DMS79 treated with DMSO at 0.1 percent for 48 hours (cell line): ENCODE results near the gene LCE3D.
A peak's percentile ranks its signal among the peaks of the same experiment; 100 is the strongest.
"Not testable (repeated sequence)": the region's sequence is repeated elsewhere in the genome, so short reads cannot be mapped to it uniquely, and the experiment has no call there.

Source experiments
- DNase-seq: peaks from one replicate; lab custom pipeline; 2025; lab: John Stamatoyannopoulos, UW

LCE3D gene, protein sequence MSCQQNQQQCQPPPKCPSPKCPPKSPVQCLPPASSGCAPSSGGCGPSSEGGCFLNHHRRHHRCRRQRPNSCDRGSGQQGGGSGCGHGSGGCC

GRCh38 chr1:152580433-152580832, at the start of gene LCE3D:
Gene LCE3D, minus strand, starts transcription at chr1:152580516. Its CDS starts 580 bp downstream, at chr1:152579936.
- DNase-seq, result no peak

- no peak for DNase-seq
These were observed 46.4 kb upstream of the LCE3D start for GRCh38 chr1:152626744-152627143.

DNA sequence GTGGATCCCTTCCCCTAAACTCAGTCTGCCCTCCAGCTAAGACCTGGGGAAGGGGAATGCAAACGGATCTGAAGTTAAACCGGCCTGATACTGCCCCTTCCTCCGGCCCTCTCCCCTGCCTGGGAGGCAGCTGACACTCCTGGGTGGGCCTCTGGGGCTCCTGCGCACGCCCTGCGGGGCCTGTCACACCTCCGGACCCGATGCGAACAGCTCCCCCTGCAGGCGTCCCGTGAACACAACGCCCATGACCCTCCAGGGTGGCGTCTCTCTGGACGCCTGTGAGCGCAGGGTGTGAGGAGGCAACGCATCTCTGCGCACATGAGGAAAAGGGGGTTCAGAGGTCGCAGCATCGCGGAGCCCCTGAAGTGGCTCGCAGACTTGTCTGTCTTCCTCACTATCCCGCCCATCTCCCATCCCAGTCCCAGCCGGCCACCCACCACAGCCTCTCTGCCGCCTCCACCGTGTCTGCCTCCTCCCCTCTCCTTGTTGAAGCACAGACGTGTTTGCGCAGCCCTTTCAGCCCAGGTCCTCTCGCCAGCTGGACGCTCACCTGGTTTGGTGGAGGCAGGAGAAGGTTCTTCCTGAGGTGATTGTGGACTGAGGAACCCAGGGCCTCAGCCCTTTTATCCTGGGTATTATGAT, 43.0 kb upstream of the LCE3D start:
- DNase-seq, result no peak

DNA sequence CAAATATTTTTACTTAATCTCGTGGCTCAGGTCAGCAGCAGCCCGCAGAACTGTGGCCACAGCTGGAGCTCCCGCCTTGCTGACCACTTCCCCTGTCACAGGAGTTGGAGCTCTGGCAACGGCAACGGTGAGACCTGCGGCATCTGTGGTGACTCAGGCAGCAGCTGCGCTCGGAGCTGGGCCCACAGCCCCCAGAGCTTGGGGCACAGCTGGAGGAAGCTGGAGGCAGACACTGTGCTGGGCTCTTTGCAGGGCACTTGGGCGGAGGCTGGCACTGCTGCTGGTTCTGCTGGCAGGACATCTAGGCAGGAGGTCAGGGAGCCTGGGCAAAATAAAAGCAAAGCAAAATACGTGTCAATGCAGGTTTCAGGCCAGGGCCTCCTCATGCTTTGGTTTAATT, 42.5 kb upstream of the LCE3D start, which contains the start of gene LCE3A:
LCE3A (minus strand) TSS at position 301 of the 400 bp plus-strand sequence; CDS start at position 301, 0 bp downstream.
- DNase-seq, result no peak

GRCh38 chr1:152621993-152622392, 41.7 kb upstream of the LCE3D start:
- DNase-seq, result no peak

GRCh38 chr1:152613511-152613910, 33.2 kb upstream of the LCE3D start, which contains the start of gene LCE3B:
Gene LCE3B, plus strand, starts transcription at chr1:152613811. Its CDS starts 0 bp downstream, at chr1:152613811.
- no peak for DNase-seq

DNA sequence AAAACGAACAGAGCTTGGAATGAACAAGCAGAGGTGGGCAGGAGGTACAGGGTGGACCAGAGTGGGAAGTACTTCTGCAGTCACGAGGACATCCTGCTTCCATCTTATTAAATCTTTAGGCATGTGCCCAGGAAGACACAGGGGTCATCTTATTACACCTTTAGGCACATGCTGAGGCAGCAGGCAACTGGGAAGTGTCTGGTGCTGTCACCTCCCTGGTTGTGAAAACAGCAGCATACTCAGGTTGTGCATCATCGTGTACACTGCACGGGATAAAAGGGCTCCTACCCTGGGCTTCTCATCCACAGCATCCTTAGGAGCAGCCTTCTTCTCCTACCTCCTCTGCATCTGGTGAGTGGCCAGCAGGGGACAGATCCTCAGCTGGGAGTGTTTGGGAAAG, 19.6 kb upstream of the LCE3D start, which contains the start of gene LCE3C:
LCE3C (plus strand) TSS at position 301 of the 400 bp plus-strand sequence. CDS start 498 bp downstream, outside the sequence.
- no peak for DNase-seq

GRCh38 chr1:152596986-152597385, 16.7 kb upstream of the LCE3D start:
- no peak for DNase-seq

- no peak for DNase-seq
These were observed 5.3 kb upstream of the LCE3D start for GRCh38 chr1:152585586-152585985.

GRCh38 chr1:152582647-152583046, 2.3 kb upstream of the LCE3D start:
- DNase-seq, result no peak

DNA sequence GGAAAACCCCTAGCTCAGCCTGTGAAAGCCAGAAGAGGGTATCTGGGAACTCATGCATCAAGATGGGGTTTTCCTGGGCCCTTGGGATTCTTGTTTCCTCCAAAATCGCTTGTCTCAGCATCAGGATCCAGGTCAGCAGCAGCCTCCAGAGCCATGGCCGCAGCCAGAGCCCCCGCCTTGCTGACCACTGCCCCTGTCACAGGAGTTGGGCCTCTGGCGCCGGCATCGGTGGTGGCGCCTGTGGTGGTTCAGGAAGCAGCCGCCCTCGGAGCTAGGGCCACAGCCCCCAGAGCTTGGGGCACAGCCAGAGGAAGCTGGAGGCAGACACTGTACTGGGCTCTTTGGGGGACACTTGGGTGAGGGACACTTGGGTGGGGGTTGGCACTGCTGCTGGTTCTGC, 790 bp downstream of the LCE3D start:
- DNase-seq, result not testable (repeated sequence)

- no peak for DNase-seq
These were observed 3.1 kb downstream of the LCE3D start for GRCh38 chr1:152577168-152577567.

GRCh38 chr1:152566681-152567080, 13.6 kb downstream of the LCE3D start, which contains the start of gene LCE3E:
Gene LCE3E, minus strand, starts transcription at chr1:152566780. Its CDS starts 572 bp downstream, at chr1:152566208.
- DNase-seq, result no peak

DNA sequence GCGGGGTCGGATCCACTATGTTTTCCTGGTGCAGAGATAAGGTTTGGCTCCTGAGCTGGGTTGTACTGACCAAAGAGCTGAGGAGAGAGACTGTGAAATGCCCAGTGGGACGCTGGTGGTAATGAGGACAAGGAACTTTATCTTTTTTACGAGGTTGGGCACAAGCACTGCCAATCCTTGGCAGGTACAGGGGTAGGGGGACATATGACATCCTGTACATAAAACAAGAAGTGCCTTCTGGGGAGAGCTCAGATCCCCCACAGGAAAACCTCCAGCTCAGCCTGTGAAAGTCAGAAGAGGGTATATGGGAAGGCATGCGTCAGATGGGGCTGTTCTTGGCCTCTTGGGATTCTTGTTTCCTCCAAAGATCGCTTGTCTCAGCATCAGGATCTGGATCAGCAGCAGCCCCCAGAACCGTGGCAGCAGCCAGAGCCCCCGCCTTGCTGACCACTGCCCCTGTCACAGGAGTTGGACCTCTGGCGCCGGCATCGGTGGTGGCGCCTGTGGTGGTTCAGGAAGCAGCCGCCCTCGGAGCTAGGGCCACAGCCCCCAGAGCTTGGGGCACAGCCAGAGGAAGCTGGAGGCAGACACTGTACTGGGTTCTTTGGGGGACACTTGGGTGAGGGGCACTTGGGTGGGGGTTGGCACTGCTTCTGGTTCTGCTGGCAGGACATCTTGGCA, 14.6 kb downstream of the LCE3D start:
- no peak for DNase-seq

DNA sequence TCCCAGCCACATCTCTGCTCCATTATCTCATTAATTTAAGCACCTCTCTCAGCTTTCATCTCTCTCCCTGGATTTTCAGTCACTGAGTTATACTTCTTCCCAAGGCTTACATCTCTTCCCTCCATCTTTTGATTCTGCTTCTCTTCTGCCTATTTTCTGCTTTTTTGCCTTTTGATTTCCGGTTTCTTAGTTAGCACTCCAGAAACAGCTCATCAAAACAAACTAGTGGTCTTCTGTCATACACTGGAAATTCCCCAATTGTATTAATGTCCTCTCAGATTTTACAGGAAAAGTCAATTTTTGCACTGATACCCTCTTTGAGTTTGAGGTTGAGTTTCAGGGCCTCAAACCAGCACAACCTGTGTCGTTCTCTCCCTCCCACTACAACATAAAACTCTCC, 15.2 kb downstream of the LCE3D start:
- no peak for DNase-seq

- not testable (repeated sequence) for DNase-seq
These were observed 32.0 kb downstream of the LCE3D start for GRCh38 chr1:152548358-152548757.

DNA sequence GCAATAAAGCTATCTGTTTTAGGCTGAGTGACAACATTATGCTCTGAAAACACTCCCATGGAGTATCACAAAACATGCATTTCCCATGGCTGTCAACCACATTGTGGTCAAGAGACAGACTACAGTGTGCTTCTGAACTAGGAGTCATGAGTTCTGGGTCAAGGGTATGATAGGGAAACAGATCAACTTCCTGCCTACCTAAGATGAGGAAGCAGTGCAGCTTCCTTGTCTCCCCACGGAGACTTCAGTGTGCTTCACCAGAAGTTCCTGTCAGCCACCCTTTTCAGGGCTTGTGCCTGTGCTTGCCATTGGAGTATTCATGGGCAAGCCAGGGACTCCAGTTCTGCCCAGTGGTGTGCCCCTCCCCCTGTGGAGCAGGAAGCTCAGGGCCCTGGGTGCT, 33.6 kb downstream of the LCE3D start:
- no peak for DNase-seq

DNA sequence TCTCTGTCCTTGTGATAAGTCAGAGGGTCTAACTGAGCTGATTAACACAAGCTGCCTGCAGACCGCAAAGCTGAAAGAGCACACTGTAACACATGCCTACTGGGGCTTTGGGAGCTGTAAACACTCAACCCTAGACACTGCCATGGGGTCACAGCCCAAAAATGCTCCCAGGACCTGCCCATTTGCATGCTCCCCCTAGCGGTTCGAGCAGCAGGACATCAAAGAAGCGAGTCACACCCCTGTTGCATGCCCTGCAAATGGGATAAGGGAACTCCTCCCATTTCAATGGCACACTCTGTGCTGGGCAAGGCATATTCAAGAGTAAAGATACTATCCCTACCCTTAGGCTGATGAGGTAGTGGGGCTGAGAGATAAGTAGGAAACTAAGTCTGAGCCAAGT, 36.5 kb downstream of the LCE3D start:
- DNase-seq, result no peak

DNA sequence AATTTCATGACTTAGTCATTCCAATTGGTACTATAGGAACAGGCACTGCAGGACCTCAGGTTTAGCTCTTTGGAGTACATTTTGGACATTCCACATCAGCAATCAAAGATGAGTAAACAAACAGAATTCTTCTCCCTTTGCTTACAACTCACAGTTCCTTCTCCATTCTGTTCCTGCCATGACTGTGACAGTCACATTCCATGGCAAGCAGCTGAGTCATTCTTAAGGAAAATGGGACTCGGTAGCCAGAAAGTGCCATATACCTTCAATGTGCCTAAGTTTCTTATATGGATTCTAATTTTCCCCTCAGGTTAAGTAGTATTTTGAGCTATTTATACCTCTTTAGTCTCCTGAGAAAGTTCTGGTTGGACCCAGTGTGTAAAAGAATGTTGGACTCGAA, 40.4 kb downstream of the LCE3D start:
- DNase-seq, result no peak

DNA sequence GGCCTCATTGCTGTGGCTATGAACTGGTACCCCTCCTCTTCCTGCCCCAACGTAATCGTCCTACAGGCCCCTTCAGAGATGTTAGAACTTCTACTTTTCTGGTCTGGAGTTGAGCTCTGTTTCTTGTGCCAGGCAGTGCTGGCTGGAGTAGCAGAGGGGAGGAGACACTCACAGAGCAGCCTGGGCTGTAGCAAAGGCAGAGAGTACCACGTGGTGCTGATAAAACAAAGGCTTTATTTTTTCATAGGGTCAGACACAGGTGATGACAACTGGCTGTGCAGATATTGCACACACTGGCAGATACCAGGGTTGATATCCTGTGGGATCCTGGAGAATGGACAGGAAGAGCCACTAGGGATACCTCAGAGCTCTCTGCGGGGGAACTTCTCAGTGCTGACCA, 42.8 kb downstream of the LCE3D start:
- no peak for DNase-seq

- no peak for DNase-seq
These were observed 44.5 kb downstream of the LCE3D start for GRCh38 chr1:152535774-152536173.

GRCh38 chr1:152533327-152533938, 46.9 kb downstream of the LCE3D start:
- DNase-seq, result peak; percentile 1
